ENCODE results near the gene KCNN4.

DNA sequence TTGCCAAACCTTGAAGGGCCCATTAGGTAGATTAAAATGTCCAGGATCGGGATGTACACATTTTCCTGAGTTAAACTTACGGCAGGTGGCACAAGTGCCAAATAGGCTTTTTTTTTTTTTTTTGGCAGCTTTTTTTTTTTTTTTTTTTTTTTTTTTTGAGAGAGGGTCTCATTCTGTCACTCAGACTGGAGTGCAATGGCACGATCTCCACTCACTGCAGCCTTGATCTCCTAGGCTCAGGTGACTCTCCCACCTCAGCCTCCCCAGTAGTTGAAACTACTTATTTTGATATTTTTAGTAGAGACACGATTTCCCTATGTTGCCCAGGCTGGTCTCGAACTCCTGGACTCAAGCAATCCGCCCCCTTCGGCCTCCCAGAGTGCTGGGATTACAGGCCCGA lies 55.9 kb downstream of the KCNN4 start:
- TF ChIP-seq, protein P1, sequence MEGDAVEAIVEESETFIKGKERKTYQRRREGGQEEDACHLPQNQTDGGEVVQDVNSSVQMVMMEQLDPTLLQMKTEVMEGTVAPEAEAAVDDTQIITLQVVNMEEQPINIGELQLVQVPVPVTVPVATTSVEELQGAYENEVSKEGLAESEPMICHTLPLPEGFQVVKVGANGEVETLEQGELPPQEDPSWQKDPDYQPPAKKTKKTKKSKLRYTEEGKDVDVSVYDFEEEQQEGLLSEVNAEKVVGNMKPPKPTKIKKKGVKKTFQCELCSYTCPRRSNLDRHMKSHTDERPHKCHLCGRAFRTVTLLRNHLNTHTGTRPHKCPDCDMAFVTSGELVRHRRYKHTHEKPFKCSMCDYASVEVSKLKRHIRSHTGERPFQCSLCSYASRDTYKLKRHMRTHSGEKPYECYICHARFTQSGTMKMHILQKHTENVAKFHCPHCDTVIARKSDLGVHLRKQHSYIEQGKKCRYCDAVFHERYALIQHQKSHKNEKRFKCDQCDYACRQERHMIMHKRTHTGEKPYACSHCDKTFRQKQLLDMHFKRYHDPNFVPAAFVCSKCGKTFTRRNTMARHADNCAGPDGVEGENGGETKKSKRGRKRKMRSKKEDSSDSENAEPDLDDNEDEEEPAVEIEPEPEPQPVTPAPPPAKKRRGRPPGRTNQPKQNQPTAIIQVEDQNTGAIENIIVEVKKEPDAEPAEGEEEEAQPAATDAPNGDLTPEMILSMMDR (IDR thresholded peaks at IDR 0.05), result no peak
- TF ChIP-seq POLR2AphosphoS5 (IDR thresholded peaks at IDR 0.05), result no peak

All from sigmoid colon (tissue), 4 donors.